Measurements from ENCODE around the gene CDADC1. TPM values are rescaled to one million over a fixed set of nuclear protein-coding genes. Genes with fewer than 3 reads are reported as not detected.

Gene CDADC1
- total RNA-seq, 1 donor from 2014 or later = 12.5 TPM

GRCh38 chr13:49304356-49304755 is 56.6 kb downstream of the CDADC1 start:
- Mint-ChIP-seq H3K36me3 (no peaks in the 10 kb centered on the region), H3K27me3 (no peaks in the 10 kb centered on the region), H3K4me1 (ENCODE audit: unreplicated experiment) (peaks cover 55% of the 10 kb centered on the region), H3K4me3 (no peak overlapping the region), H3K27ac (no peak overlapping the region), H3K9me3 (no peaks in the 10 kb centered on the region)
- TF ChIP-seq, protein P1, sequence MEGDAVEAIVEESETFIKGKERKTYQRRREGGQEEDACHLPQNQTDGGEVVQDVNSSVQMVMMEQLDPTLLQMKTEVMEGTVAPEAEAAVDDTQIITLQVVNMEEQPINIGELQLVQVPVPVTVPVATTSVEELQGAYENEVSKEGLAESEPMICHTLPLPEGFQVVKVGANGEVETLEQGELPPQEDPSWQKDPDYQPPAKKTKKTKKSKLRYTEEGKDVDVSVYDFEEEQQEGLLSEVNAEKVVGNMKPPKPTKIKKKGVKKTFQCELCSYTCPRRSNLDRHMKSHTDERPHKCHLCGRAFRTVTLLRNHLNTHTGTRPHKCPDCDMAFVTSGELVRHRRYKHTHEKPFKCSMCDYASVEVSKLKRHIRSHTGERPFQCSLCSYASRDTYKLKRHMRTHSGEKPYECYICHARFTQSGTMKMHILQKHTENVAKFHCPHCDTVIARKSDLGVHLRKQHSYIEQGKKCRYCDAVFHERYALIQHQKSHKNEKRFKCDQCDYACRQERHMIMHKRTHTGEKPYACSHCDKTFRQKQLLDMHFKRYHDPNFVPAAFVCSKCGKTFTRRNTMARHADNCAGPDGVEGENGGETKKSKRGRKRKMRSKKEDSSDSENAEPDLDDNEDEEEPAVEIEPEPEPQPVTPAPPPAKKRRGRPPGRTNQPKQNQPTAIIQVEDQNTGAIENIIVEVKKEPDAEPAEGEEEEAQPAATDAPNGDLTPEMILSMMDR (conservative IDR thresholded peaks at IDR 0.05) = no peak
- DNase-seq (ENCODE audit: extremely low spot score, unreplicated experiment) = no peak

DNA sequence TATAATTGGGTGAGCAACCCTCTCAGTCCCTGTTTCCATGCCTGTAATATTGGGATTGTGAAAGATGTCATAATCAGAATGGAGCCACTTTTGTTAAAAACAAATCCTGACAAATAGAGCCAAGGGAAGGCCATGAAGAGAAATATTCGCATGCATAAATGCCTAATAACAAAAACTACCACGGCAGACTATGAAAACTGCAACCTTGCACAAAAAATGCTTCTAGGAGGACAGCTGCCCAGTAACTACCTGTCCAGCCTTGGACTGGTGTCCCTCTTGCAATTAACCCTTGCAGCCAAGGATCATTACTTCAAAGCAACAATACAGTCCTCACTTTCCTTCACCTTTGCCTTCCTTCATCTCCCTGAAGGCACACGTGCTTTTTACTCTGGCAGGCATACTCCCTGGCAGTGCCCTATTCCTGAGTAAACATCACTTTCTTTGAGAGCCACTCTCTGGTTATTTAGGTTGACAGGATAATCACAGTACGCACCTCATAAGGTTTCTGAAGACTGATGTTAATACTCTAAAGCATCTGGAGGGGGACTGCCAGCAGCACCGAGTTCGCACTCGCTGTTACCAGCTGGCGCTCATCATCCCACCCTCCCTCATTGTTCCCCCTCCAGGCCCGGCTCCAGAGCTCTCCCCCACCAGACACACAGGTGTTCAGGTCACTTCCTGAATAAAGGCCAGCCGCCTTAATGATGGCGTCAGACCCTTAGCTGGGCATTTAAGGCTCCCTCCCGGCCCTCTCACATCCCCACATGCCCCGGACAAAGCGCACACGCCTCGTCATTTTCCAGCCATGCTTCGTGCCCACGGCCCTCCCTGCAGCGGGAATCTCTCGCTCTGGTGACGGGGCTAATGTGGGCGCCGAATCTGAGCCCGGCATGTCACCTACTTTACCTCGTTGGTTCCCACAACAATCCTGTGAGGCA is 57.3 kb downstream of the CDADC1 start:
- Mint-ChIP-seq H3K9me3 (no peaks in the 10 kb centered on the region), H3K4me1 (ENCODE audit: unreplicated experiment) (peaks cover 51% of the 10 kb centered on the region), H3K27ac (no peak overlapping the region), H3K36me3 (no peaks in the 10 kb centered on the region), H3K27me3 (no peaks in the 10 kb centered on the region), H3K4me3 (no peak overlapping the region)
- no peak for DNase-seq (ENCODE audit: extremely low spot score, unreplicated experiment)
- TF ChIP-seq, protein P1 (conservative IDR thresholded peaks at IDR 0.05) = no peak

DNA sequence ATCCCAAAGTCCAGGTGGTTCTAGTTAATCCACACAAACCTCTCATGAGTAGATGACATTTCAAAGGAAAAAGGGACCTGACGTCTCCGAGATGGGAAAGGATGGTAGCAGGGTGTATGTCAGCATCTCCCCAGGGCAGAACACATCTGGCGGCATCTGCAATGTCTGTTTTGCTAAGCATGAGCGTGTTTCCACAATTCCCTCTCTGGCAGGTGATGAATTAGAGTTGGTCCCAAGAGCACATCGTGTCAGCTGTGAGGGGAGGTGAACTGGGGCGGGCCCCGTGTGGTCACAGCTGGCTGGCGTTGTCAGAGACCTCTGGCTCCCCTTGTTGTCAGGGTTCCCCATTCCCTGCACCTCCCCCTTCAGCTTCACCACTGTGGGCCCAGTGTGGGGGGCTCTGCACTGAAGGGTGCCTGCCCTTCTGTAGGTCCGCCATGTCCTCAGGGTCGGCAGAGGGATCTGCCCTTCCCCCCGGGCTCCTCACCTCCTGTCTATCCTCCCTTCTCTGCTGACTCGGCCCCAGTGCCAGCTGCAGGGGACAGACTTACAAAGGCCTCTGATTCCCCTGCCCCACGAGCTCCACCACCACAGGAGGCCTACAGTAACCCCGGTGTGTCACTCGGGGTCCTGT is 58.2 kb downstream of the CDADC1 start:
- H3K4me3 Mint-ChIP-seq = no peak overlapping the region

GRCh38 chr13:49307365-49307764 is 59.6 kb downstream of the CDADC1 start:
- H3K36me3 Mint-ChIP-seq = no peaks in the 10 kb centered on the region
- no peak overlapping the region for H3K4me3 Mint-ChIP-seq
- H3K4me1 Mint-ChIP-seq (ENCODE audit: unreplicated experiment) = peaks cover 34% of the 10 kb centered on the region
- H3K27ac Mint-ChIP-seq = peak overlapping the region; percentile 12
- no peak for DNase-seq (ENCODE audit: extremely low spot score, unreplicated experiment)
- H3K9me3 Mint-ChIP-seq = no peaks in the 10 kb centered on the region
- no peaks in the 10 kb centered on the region for H3K27me3 Mint-ChIP-seq
- TF ChIP-seq, protein P1 (conservative IDR thresholded peaks at IDR 0.05) = no peak

More for the DNA sequence above, 58.2 kb downstream of the CDADC1 start:
- no peaks in the 10 kb centered on the region for H3K36me3 Mint-ChIP-seq
- no peak overlapping the region for H3K27ac Mint-ChIP-seq
- H3K27me3 Mint-ChIP-seq = no peaks in the 10 kb centered on the region
- no peaks in the 10 kb centered on the region for H3K9me3 Mint-ChIP-seq
- peaks cover 46% of the 10 kb centered on the region for H3K4me1 Mint-ChIP-seq (ENCODE audit: unreplicated experiment)
- no peak for DNase-seq (ENCODE audit: extremely low spot score, unreplicated experiment)
- TF ChIP-seq, protein P1 (conservative IDR thresholded peaks at IDR 0.05) = no peak

GRCh38 chr13:49308097-49308875 is 60.6 kb downstream of the CDADC1 start:
- H3K4me3 Mint-ChIP-seq = no peak overlapping the region
- H3K27ac Mint-ChIP-seq = peak overlapping the region; percentile 12
- no peaks in the 10 kb centered on the region for H3K36me3 Mint-ChIP-seq
- H3K27me3 Mint-ChIP-seq = no peaks in the 10 kb centered on the region
- TF ChIP-seq, protein P1 (conservative IDR thresholded peaks at IDR 0.05) = no peak
- H3K4me1 Mint-ChIP-seq (ENCODE audit: unreplicated experiment) = peaks cover 25% of the 10 kb centered on the region
- DNase-seq (ENCODE audit: extremely low spot score, unreplicated experiment) = no peak
- H3K9me3 Mint-ChIP-seq = no peaks in the 10 kb centered on the region

Data from type B pancreatic cell (in vitro differentiated cells).